Umbilical cord (tissue), 2 donors: ENCODE results near the gene NTSR2. TPM values are rescaled to one million over a fixed set of nuclear protein-coding genes. Genes with fewer than 3 reads are reported as not detected.
A peak's percentile ranks its signal among the peaks of the same experiment; 100 is the strongest.

Source experiments
- DNase-seq: peaks from one replicate; pipeline ENCODE4 v3.0.0-alpha.2; 2015; ENCODE audit warnings: low spot score
- total RNA-seq: library from RNA; depleted of rRNA; stranded (reverse); fragments of >200 nt; gene quantifications from one replicate; pipeline ENCODE4 v1.2.3, GENCODE V29; 2014; ENCODE audit warnings: low replicate concordance; ENCODE audit not compliant: insufficient read depth

NTSR2 gene
- total RNA-seq, 1 donor from 2014 or later = not detected

DNA sequence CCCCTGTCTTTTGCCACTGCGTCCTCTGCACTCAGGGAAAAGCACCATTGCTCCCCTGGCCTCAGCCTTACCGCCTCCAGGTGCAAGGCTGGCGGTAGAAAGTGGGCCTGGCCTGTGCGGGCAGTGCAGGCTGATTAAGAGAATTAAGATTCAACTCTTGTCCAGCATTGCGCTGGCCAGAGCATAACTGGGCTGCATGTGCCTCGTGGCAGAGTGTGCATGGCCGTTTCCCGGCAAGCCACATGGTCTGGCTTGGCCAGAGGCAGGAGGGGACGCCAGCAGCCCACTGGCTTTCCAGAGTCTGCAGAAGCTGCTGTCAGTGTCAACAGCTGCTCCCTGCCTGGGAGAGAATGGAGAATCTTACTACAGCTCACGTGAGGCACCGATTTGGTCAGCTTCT, 12.3 kb downstream of the NTSR2 start:
- DNase-seq = no peak

DNA sequence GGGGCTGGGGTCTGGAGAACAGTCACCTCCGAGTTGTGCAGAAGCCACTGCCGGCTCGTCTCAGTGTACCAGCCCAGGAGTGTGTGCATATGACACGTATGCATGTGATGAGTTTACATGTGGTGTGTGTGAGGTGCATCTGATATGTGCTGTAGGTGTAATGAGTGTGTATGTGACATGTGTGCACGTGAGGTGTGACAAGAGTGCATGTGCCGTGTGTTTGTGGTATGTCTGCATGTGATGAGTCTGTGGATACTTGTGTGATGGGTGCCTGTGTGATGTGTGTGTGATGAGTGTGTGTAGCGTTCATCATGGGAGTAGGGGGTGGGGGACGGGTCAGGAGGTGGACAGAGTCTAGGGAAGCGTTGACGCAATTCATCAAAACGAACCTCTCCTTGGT, 12.8 kb downstream of the NTSR2 start:
- no peak for DNase-seq

DNA sequence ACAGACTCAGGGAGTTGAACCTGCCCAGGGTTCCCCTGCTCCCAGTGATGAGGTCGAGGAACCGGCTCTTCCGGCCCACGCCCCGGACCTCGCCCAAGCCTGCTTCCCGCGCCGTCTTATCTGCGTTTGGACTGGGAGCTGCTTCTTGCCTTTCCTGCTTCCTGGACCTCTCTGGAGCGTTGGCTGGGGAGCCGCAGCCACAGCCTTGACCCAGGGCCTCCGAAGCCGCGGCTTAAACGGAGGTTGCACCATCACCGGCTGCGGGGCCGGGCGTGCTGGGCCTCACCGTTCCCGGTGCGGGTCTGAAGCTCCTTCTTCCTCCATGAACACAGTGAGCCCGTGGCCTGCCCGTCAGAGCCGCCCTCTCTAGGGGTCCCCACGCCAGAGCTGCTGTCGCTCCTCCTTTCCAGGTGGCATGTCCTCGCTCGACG, 13.3 kb downstream of the NTSR2 start:
- DNase-seq = no peak

DNA sequence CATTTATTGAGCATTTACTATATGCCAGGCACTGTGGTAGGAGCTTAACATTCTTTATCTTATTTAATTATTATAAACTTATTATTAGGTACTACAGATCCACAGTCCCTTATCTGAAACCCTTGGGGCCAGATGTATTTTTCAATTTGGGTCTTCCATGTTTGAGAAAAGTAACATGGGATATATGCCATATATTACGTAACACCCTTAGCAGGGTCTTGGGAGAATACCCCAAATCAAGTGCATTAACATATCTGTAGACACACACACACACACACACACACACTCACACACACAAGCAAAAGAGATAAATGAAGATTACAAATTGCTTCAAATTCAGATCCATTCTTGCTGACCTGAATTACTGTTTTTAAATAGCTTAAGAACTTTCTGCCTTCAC, 13.7 kb downstream of the NTSR2 start:
- no peak for DNase-seq

DNA sequence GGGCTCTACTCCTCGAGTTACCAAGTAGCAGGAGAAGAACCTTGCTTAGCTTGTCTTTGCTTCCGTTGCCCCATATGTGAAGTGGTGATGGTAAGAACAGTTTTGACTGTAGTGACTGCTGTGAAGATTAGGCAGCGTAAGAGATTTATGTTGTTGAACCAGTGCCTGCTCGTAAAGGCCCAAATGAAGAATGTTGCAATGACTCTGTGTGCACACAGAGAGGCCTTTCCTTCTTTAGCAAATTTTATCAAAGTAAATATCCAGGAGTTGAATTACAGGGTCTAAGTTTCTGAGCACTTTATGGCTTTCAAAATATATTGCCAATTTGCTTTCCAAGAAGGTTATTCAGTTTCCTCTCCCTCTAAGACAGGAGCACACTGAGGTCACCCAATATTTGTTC, 14.5 kb downstream of the NTSR2 start:
- DNase-seq = peak; percentile 85

DNA sequence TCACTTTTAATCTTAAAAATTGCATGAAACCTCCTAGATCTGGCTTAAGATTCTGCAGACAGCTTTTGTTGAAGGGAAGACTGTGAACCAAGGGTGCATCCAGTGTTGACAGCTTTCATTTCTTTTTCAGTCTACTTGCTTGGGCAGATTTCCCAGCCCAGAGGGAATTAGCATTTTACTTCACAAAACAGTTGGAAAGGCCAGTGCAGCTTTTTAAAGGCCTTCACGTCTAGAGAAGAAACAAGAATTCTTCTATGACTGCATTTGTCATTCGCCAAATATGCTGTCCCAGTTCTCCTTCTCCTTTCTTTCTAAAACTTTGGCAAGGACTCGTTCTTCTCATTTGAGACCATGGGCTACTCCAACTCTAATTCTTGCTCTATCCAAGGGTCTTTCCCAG, 17.4 kb downstream of the NTSR2 start:
- peak; percentile 76 for DNase-seq

DNA sequence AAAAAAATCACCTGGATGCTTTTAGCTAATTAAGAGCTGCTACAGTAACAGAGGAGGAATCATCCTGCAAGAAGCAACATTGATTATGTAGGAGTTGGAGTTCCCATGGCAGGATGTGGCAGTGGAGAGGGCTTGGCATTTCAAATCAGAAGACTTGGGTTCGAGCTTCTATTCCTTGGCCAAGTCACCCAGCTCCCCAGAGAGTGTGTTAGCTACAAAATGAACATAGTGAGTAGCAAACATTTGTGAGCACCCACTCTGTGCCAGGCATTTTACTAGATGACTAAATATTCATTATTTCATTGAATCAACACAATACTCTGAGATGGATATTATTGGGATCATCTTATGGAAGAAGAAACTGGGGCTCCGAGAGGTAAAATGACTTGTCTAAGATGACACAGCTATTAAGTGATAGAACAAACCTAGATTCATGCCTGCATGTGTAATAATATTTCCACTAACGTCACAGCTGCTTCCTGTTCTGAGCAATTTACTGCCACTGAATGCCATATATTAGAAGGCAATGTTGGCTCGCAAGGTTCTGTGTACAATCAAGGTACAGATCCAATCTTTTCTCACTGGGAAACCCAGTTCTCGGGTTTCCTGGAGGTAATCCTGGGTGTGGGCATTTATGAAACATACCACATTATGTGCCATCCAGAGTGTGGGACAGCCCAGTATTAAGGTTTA, 18.0 kb downstream of the NTSR2 start:
- peak; percentile 4 for DNase-seq

DNA sequence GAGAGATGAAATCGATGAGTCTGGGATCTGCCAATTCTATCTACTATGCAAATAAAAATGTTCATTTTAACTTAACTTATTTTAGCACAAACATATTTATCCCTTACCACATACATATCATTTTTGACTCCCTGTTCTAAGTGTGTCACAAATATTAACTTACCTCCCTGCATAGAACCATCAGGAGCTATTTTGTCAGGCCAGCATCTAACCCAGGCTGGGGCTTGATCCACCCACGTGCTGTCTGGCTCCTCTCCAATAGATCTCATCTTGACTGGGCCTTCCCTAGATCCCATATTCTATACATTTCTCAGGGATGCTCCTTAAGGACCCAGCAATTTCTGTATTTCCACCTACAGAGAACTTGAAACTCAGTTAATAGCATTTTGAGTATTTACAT, 20.9 kb downstream of the NTSR2 start:
- no peak for DNase-seq

DNA sequence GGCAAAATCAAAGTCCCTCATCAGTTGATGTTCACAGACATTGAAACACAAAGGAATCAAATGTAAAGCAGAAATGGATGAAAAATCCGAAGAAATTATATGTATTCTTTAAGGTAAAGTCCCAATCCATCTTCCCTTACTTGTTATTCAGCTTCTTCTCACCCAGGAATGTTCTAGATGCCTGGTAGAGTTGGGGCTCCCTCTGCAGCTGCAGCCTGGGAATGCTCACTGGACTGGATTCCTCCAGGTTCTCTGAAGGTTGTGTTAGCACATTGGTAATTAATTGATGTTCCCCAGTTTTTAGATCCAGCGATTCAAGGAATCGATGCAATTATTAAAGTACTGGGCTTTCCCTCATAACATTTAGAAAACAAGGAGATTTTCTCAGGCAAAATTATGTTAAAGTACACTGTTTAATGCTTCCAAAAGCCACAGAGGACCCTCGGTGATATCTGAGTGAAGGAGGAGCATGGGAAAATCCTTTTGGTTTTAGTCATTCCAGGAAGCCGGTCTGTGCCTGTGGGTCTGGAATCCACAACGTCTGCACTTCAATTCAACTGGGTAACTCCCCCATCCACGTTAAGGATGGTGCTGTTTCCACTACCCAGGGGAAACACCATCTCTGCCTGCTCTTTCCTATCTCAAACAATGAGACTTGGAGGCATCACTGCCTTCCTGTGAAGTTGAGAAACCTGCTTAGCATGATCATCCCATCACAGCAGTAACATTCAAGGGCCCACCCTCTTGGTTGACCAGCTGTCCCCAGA, 22.0 kb downstream of the NTSR2 start:
- DNase-seq = peak; percentile 24

DNA sequence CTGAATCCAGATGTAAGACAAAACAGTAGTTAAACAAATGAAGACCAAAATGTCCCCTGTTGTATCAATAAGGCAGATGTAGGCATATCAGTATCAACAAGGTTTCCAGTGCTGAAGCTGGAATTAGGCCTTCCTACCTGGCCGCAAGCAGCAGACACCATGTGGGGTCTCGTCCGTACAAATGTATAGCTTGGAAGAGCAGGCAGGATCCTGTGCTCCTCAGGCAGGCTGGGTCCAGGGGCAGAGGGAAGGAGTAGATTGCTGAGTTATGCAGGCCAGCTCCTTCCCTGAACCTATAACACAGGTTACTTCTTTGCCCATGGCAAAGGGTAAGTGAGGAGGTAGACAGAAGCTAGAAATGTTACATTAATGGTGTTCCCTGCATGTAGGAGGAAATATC, 23.5 kb downstream of the NTSR2 start:
- no peak for DNase-seq

DNA sequence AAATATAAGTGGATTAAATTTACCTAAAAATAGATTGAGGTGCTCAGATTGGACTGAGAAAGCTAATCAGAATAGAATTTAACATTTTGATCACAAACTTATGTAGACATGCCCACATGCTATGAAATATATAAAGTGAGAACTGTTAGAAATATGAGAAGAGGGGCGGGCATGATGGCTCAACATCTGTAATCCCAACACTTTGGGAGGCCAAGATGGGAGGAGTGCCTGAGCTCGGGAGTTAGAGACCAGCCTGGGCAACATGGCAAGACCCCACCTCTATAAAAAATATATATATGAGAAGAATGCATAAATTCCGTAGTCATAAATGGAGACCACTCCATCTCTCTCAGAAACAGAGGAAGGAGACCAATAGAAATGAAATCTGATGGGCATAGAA, 25.7 kb downstream of the NTSR2 start:
- no peak for DNase-seq

DNA sequence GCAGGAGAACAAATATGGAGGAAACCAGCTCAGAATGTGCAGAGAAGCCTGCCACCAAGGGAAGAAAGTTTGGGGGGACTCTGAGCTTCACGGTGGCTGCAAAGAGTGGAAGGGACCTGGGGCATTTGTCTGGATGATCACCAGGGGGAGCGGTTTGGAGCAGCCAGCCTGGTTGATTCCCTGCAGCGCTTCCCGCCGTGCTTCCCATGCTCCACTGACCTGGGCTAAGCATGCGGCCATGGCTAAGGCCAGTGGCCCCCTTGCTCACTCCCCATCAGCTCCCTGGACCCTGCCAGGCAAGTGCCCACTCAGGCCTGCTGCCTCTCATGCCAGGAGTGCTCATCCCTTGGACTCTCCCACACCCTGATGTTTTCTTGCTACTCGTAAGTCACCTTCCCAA, 27.0 kb downstream of the NTSR2 start:
- DNase-seq = no peak

DNA sequence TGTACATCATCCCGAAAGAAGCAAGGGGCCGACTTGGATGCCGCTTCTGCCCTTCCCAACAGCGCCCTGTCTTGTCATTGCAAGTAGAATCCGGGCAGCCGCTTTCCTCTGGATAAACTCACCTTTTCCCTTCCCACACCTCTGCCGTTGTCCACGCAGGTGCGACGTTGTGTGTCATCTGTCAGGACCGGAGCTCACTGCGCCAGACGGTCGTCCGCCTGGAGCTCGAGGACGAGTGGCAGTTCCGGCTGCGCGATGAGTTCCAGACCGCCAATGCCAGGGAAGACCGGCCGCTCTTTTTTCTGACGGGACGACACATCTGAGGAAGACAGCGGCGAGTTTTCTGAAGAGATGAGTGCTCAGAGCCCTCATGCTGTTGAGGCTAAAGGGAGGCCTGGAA, 29.9 kb downstream of the NTSR2 start:
- DNase-seq = no peak

DNA sequence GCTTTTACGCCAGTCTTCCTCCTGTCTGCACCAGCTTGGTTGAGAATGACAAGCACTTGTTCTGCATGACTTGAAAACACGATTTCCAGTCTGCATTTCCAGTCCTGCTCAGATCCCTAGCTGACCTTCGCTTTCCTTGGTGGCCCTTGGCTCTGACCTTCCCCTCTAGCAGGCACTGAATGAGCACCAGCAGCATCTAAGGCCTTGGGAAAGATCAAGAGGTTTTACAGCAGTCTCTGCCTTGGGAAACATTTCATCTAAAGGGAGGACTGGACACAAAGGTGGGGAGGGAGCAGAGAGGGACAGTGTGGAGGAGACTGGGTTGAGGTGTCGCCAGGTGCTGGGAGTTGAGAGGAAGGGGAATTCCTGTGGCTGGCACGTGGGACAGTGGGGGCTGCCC, 30.5 kb downstream of the NTSR2 start:
- no peak for DNase-seq

DNA sequence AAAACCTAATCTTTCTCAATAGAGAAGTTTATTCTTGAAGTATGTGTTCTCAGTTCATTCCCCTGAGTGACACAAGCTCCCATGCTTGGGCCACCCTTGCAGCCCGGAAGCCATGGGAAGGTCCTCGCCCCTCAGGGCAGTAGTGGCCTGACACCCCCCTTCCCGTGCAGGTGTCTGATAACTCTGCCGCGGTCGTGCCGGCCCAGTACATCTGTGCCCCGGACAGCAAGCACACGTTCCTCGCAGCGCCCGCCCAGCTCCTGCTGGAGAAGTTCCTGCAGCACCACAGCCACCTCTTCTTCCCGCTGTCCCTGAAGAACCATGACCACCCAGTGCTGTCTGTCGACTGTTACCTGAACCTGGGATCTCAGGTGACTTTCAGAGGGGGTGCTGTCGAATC, 32.4 kb downstream of the NTSR2 start:
- no peak for DNase-seq

DNA sequence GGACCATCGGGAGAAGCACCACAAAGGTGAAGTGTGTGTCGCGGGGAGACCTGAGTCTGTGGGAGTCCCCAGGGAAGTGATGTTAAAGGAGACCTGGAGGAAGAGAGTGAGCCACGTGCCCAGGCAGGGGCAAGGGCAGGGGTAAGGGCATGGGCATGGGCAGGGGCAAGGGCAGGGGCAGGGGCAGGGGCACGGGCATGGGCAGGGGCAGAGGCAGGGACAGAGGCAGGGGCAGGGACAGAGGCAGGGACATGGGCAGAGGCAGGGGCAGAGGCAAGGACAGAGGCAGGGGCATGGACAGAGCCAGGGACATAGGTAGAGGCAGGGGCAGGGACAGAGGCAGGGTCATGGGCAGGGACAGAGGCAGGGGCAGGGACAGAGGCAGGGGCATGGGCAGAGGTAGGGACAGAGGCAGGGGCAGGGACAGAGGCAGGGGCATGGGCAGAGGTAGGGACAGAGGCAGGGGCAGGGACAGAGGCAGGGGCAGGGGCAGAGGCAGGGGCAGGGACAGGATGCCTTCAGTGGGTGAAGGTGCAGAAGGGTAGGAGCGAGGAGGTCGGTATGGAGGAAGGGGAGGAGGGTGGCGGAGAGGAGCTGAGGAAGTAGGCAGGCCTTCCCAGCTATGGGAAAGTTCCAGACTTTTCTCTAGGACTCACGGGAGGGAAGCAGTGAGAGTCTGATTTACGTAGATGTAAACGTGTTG, 33.3 kb downstream of the NTSR2 start:
- DNase-seq = no peak

DNA sequence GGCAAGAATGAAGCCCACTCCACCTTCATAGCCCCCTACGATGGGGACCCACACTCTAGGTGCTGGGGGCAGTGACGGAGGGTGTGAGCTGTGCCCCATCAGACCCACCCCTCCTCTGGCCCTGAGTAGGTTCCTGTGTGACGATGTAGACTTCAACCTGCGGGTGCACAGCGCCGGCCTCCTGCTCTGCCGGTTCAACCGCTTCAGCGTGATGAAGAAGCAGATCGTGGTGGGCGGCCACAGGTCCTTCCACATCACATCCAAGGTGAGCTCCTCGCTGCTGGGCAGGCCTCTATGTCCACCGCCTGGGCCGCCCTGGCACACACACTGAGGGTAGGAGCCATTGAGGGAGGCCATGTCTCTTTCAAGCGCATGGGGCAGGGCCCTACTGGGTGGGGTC, 34.9 kb downstream of the NTSR2 start:
- DNase-seq = no peak

DNA sequence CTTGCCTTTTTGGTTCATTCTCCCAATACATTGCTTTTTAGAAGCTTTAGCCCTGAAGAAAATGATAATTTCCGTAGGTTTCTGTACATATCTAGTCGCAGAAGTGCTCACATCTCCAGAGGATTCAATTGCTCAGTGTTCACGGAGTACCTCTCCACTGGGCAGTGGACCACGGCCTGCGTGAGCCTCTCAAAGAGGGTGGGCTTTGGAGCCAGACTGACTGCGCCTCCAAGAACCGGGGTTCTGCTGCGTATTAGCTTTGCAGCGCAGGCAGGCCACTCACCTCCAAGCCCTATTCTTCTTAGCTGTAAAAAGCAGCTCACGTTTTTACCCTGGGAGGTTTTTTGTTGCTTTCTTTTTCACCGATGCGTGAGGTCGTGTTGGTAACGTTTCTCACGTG, 35.4 kb downstream of the NTSR2 start:
- no peak for DNase-seq

DNA sequence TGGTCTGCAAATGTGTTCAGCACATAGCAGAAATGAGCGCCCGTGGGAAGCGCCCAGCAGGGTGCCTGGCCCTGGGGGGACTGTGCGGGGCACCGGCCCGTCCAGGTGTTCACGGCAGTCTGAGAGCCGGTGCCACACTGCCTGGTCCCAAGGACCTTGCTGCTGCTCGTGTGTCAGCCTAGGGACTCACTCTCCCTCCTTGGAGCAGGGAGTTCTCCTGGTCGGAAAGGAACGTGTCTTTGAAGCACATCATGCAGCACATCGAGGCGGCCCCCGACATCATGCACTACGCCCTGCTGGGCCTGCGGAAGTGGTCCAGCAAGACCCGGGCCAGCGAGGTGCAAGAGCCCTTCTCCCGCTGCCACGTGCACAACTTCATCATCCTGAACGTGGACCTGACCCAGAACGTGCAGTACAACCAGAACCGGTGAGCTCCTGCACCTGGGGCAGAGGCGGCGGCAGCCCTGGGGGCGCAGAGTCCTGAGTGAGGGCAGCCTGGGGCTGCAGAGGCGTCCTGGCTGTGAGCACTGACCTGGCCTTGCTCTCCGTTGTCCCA, 36.0 kb downstream of the NTSR2 start:
- DNase-seq = no peak

DNA sequence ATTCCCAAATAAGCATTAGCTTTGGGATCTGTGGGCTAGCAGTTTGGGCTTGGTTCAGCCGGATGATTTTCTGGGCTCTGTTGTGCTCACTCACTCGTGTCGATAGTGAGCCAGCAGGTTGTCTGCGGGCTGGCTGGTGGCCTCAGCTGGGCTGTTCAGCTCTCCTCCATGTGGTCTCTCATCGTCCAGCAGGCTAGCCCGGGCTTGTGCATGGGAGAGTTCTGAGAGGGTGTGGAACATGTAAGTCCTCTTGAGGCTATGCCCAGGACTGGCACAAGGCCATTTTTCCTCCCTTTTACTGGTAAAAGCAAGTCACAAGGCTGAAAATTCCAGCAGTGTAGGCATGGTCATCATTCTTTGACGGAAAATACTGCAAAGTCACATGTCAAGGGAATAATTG, 38.5 kb downstream of the NTSR2 start:
- DNase-seq = no peak

DNA sequence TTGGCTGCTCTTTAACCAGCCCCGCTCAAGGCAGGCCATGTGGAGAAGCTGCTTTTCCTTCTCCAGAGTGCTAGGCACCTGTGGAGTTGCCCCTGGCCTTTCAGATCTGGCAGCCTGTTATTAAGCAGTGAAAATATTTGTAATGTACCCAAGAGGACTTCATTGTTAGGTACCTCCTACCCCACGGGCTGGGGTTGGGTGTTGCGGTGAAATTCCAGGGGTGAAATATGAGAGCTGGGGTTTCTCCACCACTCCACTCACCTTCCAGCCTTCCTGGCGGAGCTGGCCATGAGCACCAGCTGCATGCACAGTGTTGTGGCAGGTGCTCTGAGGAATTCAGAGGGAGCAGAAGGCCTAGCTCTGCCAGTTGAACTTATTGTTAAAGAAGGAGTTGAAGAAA, 39.1 kb downstream of the NTSR2 start:
- DNase-seq = no peak

DNA sequence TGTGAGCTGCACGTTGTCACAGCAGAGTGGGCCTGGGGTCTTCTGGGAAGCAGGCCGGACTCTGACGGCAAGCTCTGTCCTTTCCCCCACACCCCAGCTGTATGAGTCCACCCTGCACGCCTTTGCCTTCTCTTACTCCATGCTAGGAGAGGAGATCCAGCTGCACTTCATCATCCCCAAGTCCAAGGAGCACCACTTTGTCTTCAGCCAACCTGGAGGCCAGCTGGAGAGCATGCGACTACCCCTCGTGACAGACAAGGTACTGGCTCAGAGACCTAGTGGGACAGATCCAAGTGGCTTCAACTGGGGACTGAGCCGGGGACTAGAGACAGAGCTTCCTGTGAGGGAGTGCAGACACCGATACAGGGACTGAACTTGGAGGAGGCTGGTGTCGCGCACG, 40.1 kb downstream of the NTSR2 start:
- DNase-seq = no peak

DNA sequence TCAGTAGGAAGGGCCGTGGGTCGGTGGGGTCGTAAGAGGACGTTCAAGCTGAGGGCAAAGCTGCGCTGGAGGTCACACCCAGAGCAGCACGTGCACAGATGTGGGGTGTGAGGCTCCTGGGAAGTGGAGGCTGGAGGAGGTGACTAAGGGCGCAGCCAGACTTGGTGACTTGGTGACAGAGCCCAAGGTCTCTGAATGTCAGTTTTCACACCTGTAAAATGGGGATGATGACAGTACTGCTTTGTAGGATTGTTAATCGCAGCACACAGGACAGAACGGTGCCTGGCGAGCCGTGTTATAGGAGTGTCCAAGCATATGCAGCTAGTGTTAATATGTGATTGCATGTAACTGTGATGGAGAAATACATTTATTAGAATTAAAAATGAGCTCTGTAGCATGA, 40.8 kb downstream of the NTSR2 start:
- no peak for DNase-seq
